GM21390 (cell line): ENCODE measurements around the gene RASSF3.
A peak's percentile ranks its signal among the peaks of the same experiment; 100 is the strongest.

ENCODE experiments used
- ATAC-seq: cut with Tn5 transposase; IDR thresholded peaks from one replicate; pipeline ENCODE4 v1.9.1; 2021; ENCODE audit not compliant: unreplicated experiment

RASSF3 gene

DNA sequence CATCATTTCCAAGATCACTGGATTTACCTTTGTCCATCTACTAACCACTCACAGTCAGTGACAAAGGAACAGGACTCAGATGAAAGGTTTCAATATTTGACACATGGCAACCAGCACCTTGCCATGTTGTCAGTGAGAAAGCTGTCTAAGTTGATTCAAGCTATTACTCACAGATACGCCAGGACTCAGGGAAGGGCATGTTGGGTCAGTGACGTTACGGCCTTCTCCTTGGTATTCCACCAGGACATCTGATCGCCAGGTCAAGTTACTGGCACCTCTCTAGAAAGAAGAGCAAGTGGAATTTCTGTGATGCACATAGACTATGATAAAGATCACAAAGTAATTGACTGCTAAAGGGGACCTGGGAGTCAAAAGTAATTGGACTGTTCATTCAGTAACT, 112.5 kb downstream of the RASSF3 start:
- ATAC-seq = no peak

- ATAC-seq = no peak
Measured at GRCh38 chr12:64723630-64724029, 113.3 kb downstream of the RASSF3 start.

DNA sequence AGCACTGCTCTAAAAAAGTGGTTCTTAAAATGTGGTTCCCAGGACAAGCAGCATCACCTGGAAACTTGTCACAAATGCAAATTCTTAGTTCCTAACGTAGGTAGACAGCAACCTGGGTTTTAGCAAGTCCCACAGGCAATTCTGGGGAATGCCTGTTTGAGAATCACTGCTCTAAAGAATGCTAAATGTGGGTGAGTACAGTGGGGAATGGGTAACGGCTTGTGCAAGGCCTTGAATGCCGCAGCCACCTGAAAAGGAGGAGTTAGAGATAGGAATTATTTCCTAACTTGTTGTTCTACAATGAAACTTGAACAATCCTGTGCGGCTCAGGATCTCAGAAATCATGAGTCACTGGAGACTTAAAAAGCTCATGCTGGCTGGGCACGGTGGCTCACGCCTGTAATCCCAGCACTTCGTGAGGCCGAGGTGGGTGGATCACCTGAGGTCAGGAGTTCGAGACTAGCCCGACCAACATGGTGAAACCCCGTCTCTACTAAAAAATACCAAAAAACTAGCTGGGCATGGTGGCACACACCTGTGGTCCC, 114.0 kb downstream of the RASSF3 start:
- ATAC-seq = no peak

DNA sequence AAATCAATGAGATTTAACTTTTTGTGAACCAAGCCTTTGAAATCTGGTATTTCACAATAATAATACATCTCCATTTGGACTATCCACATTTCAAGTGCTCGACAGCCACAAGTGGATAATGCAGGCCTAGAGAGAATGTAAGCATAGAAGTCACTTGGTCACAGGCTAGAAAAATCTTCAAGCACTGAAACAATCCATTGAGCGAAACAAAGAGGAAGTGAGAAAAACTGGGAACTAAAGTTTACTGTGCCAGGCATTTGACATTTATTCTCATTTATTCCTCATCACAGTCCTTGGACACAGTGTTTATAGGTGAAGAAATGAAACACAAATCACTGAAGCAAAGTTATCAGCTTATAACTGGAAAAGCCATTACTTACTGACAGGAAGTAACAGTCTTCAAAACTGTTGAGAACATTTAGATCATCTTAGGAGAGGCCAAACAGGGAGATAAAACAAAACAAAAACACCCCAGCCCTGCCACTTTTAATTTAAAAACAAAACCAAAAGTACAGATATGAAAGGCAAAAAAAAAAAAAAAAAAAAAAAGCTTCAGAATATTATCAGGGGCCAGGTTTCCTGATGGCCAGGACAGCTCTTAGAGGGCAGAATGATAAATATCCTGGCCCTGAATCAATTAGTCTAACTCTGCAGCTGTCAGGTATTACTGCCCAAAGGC, 119.8 kb downstream of the RASSF3 start:
- ATAC-seq = peak; percentile 52

DNA sequence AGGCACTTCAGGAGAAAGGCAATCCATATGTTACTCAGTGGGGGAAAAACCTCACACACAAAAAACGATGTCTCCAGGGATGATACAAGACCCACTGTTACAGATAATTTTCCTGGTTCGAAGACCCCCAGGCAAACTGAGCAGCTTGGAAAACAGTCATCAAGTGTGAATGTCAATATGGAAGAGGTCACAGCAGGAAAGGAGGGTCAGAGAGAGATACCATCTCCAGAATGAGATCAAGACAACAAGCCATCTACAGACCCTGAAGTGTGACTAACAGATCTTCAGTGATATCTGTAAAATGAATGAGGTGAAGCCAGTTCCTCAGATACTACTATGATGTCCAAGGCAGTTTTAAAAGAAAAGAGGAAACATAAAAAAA, 120.3 kb downstream of the RASSF3 start:
- ATAC-seq = peak; percentile 24

GRCh38 chr12:64731683-64732082, 121.4 kb downstream of the RASSF3 start:
- no peak for ATAC-seq

DNA sequence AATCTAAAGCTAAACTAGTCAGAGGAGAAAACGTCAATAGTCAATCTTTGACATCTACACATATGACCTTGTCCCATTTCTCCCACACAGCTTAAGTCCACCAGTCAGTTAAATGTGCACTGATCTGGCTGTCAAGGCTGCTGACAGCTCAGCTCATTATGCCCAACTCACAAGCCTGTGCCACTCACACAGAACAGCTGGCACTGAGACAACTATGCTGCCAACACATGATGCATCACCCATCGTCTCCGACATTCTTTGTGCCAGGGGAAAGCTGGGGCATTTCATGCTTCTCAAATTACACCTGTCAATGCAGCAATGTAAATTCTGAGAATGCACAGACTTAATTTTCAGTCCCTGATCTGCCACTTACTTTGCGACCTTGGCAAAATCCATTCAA, 123.6 kb downstream of the RASSF3 start:
- ATAC-seq = no peak

DNA sequence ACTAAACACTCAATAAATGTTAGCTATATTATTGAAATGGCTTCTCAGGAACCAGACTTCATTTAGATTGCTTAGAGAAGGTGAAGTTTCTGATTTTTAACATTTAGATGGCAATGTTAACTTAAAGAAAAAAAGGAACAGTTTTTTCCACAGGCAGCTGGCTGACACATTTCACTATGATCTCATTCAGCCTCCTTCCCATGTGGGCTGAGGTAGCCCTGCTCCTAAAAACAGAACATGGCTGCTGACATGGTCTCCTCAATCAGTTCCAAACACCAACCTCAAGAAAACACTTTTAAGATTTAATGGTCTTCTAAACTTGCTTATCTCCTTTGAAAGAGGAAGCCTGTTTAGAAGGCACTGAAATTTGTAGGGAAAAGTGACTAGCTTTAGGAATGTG, 125.1 kb downstream of the RASSF3 start:
- ATAC-seq = no peak

DNA sequence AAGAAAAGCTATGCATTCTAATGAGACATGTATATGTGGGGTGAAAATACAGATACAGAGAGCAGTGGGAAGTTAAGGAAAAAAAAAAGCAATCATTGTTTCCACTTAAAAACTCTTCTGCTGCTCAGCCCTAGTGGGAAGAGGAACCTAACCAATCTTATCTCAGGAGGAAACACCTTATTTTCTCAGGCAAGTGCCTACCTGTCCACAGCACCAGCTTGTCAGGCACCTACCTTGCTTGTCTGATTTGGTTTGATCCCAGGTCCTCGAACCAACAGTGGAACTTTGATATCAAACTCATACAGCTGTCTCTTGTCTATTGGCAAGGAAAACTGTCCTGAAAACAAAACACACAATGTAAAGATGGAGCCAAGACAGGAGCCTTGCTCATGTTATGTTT, 126.5 kb downstream of the RASSF3 start:
- no peak for ATAC-seq

DNA sequence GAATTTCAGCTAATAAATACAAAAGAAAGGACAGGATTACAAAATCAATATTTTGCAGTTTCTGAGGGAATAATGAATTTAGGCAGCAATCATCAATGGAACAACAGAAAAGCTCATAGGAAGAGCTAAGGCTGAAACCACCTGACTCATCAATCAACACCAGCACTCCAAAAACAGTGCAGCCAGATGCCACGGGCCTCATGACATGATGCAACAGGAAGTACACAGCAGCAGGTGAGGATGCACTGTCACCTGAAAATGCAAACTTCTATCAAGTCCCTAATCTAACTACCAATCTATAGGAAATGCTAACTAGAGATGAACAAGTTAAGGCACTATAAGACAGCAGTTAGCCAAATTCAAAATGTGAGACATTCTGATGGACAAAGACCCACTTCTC, 127.2 kb downstream of the RASSF3 start:
- ATAC-seq = no peak

GRCh38 chr12:64739778-64740177, 129.5 kb downstream of the RASSF3 start:
- no peak for ATAC-seq

DNA sequence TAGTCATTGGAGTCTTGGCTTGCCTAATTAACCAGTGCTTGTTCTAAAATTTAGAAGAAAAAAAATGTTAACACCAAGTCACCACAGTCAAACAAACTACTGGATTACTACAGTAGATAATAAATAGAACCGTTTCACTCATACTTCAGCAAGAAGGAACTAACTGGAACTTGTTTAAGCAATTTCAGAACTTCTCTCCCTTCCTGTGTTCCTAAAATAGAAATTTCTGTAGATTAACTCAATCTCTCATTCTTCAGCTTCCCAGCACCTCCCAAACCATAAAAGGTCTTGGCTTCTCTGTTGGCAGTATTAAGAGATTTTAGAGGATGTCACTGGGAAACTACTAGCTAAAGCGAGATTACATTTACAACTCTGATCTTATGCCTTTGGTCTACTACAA, 130.4 kb downstream of the RASSF3 start:
- ATAC-seq = no peak

DNA sequence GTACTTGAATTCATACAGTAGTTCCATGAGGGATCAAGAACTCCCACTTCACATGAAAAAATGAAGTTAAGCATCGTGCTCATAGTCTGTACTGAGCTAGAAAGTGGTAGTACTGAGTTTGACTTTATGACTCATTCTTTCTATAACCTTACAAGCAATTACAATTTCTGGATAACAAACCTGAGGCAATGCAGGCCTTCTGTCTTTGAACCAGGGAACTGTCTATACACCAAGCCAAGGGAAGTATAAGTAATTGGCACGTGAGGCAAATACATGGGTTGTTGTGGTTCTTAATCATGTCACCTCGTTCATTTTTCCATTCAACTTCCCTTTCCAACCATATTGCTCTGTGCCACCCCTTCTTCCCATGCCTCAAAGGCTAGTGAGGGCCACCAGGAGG, 132.1 kb downstream of the RASSF3 start:
- ATAC-seq = no peak

DNA sequence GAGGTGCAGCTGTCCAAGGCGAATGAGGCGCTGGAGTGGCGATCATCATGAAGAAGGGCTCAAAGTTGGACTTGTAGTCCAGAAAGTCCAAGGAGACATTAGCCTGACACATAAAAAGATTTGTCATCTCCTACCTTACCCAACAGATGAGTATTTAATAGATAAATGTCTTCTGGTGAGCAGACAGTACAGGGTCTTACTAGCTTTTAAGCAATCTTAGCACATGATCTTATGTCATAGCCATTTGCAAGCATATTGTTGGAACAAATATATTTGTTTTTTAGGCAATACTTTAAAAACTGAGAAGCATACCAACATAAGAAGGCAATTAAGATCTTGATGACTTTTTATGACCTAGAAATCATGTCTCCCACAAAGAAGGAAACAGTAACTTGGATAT, 132.9 kb downstream of the RASSF3 start:
- no peak for ATAC-seq

DNA sequence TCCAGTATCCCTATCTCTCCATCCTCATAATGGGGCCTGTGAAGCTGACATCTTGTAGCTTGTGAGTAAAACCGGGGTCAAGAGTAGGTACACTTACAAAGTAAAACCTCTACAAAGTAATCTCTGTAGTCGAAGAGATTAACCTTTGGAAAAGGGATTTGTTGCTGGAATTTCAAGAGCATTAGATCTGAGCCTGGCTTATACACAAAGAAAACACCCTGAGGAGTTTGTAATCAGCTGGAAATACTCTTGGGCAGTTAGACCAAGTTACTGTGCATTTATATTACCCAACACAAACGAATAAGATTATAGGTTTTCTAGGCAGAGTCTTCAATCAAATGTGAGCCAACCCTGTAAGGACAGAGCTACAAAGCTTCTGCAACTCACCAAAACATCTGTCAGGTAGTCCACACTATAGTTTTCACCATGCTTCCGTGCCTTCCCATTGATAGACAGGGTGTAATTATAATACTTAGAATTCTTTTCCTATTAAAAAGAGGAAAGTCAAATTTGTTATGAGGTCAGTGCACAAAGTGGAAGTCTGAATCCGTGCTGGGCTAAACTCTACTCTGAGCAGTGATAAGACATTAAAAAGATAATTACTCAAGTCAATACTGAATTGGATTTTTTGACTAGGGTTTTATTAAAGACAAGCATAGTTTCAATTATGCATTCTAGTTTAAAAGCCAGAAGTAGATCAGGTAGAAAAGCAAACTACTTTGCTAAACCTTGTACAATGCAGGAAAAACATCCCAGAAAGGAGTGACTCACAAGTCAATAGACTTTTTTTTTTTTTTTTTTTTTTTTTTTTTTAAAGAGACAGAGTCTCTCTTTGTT, 134.3 kb downstream of the RASSF3 start:
- ATAC-seq = no peak

GRCh38 chr12:64745259-64745807, 135.0 kb downstream of the RASSF3 start:
- no peak for ATAC-seq

- no peak for ATAC-seq
Measured at GRCh38 chr12:64745980-64746379, 135.7 kb downstream of the RASSF3 start.

GRCh38 chr12:64746663-64747062, 136.4 kb downstream of the RASSF3 start:
- ATAC-seq = no peak
